Measurements from ENCODE around the gene IER5. TPM values are rescaled to one million over a fixed set of nuclear protein-coding genes. Genes with fewer than 3 reads are reported as not detected.

The IER5 gene
- total RNA-seq, 2 donors from 2014 or later = 10.3 to 14.3 TPM

DNA sequence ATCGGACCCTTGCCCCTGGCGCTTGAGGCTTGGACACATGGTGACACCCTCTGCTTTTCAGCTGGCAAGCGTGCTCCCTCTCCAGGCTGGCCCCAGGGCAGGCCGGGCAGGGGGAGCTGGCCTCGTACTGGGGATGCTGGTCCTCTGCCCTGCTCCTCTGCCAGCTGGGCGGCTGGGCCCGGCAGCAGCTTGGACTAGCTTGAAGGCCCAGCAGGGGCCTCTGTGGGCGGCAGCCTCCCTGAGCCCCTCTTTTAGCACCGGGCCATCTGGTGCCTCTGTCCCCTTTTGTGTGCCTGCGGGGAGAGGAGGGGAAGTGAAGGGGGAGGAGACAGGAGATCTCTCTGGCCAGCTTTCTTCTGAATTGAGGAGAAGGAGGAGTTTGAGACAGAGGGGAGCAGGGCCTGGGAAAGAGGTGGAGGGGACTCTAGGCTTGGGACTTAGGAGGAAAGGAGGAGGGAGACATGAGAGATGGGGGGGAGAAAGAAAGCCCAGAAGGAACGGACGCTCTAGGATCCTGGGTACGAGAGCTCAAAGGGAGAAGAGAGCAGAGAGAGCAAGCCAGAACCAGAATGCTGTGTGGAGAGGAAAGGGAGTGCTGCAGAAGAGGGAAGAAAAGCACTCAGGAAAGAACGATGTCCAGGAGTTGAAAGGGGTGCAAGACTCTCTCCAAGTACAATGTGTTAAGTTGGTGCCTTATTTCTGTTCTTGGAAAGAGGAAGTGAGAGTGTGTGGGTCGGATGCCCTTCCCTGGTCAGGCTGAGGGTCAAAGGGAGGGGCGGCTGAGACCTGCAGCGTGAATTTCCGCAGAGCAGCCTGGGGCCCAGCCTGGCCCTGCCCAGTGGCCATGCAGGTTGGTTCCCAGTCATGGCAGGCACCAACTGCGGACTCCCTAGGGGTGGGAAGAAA is 40.3 kb downstream of the IER5 start:
- DNase-seq (ENCODE audit: low spot score) = no peak
- Histone ChIP-seq H3K4me1 (replicated peaks) (no peaks in the 10 kb centered on the region), H3K4me3 (no peak overlapping the region), H3K27ac (no peak overlapping the region), H3K27me3 (replicated peaks; ENCODE audit: insufficient read depth) (no peaks in the 10 kb centered on the region), H3K9me3 (no peaks in the 10 kb centered on the region), H3K36me3 (no peaks in the 10 kb centered on the region)
- intact Hi-C loops (cut with DNase I) = no loop called here
- WGBS = 60% methylated on average over 18 of the region's 19 CpGs
- TF ChIP-seq POLR2A (IDR thresholded peaks at IDR 0.05) (no peak), POLR2AphosphoS5 (IDR thresholded peaks at IDR 0.05) (no peak)
- TF ChIP-seq, protein P1, sequence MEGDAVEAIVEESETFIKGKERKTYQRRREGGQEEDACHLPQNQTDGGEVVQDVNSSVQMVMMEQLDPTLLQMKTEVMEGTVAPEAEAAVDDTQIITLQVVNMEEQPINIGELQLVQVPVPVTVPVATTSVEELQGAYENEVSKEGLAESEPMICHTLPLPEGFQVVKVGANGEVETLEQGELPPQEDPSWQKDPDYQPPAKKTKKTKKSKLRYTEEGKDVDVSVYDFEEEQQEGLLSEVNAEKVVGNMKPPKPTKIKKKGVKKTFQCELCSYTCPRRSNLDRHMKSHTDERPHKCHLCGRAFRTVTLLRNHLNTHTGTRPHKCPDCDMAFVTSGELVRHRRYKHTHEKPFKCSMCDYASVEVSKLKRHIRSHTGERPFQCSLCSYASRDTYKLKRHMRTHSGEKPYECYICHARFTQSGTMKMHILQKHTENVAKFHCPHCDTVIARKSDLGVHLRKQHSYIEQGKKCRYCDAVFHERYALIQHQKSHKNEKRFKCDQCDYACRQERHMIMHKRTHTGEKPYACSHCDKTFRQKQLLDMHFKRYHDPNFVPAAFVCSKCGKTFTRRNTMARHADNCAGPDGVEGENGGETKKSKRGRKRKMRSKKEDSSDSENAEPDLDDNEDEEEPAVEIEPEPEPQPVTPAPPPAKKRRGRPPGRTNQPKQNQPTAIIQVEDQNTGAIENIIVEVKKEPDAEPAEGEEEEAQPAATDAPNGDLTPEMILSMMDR (IDR thresholded peaks at IDR 0.05) = no peak

DNA sequence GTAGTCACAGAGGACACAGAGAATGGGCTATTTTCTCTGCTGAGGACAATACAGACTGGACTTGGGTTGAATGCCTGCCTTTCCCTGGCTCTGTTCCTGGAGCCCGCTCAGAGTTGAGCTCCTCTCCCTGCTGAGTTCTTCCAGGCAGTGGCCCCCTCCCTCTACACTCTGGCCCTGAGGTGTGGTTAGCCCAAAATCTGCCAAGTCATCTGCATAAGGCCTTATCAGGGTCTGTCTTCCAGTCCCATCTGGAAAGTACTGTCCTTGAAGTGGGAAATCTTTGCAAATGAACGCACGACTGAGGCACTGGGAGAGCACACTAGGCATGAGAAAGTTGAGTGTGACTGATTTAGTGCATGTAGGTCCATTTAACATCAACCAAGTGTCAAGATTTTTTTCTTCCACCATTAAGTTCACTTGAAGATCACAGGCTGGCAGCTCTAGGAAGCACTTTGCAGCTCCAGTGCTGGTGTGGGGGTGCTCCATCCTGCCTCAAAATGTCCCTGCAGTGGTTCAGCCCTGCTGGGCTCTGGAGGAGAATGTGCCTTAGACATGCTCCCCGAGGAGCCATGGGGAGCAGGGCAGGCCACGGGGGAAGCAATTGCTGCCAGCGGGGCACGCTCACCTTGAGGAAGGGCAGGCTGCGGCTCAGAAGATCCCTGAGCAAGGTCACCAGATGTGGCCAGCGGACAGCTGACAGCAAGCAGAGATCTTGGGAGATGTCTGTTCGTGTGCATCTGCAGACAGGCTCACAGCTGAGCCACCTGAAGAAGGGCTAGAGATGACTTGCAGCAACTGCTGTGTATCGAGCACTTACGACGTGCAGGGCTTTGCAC is 41.5 kb downstream of the IER5 start:
- intact Hi-C loops (cut with DNase I) = no loop called here
- H3K4me3 ChIP-seq = no peak overlapping the region
- no peaks in the 10 kb centered on the region for H3K36me3 ChIP-seq
- TF ChIP-seq POLR2AphosphoS5 (IDR thresholded peaks at IDR 0.05) (no peak), POLR2A (IDR thresholded peaks at IDR 0.05) (no peak)
- TF ChIP-seq, protein P1 (IDR thresholded peaks at IDR 0.05) = no peak
- H3K9me3 ChIP-seq = no peaks in the 10 kb centered on the region
- WGBS = 96% methylated on average over 13 of the region's 13 CpGs
- DNase-seq (ENCODE audit: low spot score) = no peak
- H3K27me3 ChIP-seq (replicated peaks; ENCODE audit: insufficient read depth) = no peaks in the 10 kb centered on the region
- no peak overlapping the region for H3K27ac ChIP-seq
- H3K4me1 ChIP-seq (replicated peaks) = no peaks in the 10 kb centered on the region

DNA sequence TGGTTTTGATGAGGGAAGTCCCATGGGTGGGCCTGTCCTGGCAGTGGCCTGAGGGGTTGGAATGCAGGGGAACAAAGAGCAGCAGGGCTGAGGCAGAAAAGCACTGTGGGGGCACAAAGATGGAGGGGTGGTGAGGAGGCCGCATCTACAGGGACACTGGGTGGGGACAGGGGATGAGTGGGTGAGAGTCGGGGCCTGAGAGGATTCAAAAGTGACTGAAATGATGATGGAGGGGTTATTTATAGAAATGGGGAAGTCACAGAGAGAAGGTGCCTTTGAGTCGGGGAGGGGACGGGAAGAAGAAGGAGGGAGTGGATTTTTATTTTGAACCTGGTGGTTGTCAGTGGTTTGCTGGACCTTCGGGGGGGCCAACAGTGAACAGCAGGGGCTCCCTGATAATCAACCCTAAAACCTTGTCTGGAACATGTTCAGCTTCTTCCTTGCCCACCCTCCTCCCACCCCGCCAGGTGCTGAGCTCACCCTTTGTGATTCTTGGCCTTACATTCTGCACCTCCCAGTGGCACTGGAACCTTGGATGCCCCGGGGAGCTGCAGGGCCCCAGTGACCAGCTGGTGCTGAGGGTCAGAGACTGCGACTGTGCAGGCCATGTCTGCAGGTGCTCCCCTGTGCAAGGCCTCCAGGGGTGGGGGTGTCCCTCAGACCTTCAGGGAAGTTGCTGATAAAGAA is 42.9 kb downstream of the IER5 start:
- no peaks in the 10 kb centered on the region for H3K36me3 ChIP-seq
- WGBS = 77% methylated on average over 8 of the region's 8 CpGs
- no peaks in the 10 kb centered on the region for H3K27me3 ChIP-seq (replicated peaks; ENCODE audit: insufficient read depth)
- H3K4me3 ChIP-seq = no peak overlapping the region
- no peaks in the 10 kb centered on the region for H3K4me1 ChIP-seq (replicated peaks)
- no peaks in the 10 kb centered on the region for H3K9me3 ChIP-seq
- intact Hi-C loops (cut with DNase I) = no loop called here
- TF ChIP-seq POLR2A (IDR thresholded peaks at IDR 0.05) = no peak
- no peak for TF ChIP-seq POLR2AphosphoS5 (IDR thresholded peaks at IDR 0.05)
- TF ChIP-seq, protein P1 (IDR thresholded peaks at IDR 0.05) = no peak
- DNase-seq (ENCODE audit: low spot score) = no peak
- H3K27ac ChIP-seq = no peak overlapping the region

DNA sequence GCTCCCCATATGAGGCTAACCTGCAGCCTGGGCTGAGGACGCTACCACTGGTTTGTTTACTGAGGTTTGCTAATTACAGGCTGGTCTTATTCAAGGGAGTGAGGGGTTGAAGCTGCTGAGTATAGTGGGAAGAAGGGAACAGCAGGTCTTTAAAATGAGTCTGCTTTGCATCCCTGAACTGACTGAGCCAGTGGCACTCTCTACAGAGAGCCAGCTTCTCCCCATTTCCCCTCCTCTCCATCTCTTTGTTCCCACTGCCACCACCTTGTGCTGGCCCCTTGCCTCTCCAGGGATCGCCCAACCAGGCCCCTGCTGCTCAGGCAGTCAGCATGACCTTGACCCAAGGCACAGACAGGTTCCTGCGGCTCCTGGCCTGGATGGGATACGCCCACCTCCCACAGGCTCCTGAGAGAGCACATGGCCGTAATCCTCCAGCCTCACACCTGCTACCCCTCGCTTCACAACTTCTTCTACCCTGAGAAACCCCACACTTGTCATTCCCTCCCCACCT is 45.0 kb downstream of the IER5 start:
- H3K27ac ChIP-seq = no peak overlapping the region
- intact Hi-C loops (cut with DNase I) = no loop called here
- no peak overlapping the region for H3K4me3 ChIP-seq
- TF ChIP-seq, protein P1 (IDR thresholded peaks at IDR 0.05) = no peak
- TF ChIP-seq POLR2A (IDR thresholded peaks at IDR 0.05) (no peak), POLR2AphosphoS5 (IDR thresholded peaks at IDR 0.05) (no peak)
- no peak for DNase-seq (ENCODE audit: low spot score)
- no peaks in the 10 kb centered on the region for H3K4me1 ChIP-seq (replicated peaks)
- WGBS = 94% methylated on average over 6 of the region's 6 CpGs
- H3K27me3 ChIP-seq (replicated peaks; ENCODE audit: insufficient read depth) = no peaks in the 10 kb centered on the region
- no peaks in the 10 kb centered on the region for H3K9me3 ChIP-seq
- no peaks in the 10 kb centered on the region for H3K36me3 ChIP-seq
